Cerebellar cortex (tissue), 1 donor: ENCODE data around the gene SMC1A.
A peak's percentile ranks its signal among the peaks of the same experiment; 100 is the strongest.
"Not testable (repeated sequence)": the region's sequence is repeated elsewhere in the genome, so short reads cannot be mapped to it uniquely, and the experiment has no call there.

Experiments used
- DNase-seq: peaks from one replicate; pipeline ENCODE4 v3.0.0-alpha.2; 2015; ENCODE audit warnings: low spot score

SMC1A gene

DNA sequence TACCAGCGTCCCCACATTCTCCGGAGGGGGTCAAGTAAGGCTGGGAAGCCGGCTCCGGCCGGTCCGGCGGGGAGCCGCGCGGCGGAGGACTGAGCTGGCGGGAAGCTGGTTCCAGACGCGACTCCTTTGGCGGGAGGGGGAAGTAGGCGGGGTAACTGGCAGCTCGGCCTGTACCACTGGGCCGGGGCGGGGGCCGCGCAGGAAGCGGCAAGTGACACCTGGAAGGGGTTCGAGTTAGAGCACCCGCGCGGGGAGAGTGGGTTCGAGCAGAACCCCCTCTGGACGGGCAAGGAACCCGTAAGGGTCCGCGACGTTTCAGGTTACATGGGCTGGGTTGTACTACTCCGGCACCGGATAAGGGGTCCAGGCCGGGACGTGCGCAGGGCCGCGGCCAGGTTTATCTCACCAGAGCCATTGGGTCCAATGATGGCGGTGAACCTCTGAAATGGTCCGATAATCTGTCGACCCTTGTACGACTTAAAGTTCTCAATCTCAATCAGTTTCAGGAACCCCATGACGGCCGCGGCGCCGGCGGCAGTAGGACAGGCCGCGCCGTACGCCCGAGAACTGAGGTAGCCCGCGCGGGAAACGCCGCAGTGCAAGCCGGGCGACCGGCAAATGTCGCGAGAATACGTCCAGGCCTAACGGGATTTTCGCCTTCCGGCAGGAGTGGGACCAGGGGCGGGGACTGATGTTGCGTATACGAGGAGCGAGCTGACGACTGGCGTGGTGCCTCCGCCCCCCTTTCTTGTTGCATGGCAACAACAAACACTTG lies at the start of gene SMC1A:
Gene SMC1A (minus strand): TSS at position 569 of the 775 bp plus-strand sequence. CDS start 54 bp downstream, at position 515.
- DNase-seq = peak; percentile 96

DNA sequence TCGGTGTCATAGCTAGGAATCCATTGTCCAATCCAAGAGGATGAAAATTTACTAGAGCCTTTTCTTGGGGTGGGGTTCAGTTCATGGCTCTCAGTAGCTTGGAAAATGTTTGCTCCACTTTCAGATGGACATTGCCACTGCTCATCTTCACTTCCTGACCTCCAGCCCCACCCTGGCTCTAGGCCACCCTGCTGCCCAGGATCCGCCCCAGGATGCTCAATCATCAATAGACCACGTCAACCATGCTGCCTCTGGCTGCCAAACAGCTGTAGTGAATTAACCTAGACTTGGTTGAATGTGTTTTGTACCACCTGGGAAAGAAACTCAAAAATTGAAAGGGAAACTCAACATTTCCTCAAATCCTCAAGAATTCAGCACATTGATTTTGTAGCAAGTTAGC lies 48.9 kb upstream of the SMC1A start:
- no peak for DNase-seq

DNA sequence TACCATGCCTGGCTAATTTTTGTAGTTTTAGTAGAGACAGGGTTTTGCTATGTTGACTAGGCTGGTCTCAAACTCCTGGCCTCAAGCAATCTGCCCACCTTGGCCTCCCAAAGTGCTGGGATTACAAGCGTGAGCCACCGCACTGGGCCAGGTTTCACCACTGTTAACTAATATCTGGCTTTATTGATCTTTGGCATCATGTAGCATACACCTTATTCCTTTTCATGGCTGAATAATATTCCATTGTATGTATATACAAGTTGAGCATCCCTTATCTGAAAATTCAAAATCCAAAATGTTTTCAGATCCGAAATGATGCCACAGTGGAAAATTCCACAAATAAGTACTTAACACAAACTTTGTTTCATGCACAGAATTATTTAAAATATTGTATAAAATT lies 46.2 kb upstream of the SMC1A start:
- DNase-seq = not testable (repeated sequence)

DNA sequence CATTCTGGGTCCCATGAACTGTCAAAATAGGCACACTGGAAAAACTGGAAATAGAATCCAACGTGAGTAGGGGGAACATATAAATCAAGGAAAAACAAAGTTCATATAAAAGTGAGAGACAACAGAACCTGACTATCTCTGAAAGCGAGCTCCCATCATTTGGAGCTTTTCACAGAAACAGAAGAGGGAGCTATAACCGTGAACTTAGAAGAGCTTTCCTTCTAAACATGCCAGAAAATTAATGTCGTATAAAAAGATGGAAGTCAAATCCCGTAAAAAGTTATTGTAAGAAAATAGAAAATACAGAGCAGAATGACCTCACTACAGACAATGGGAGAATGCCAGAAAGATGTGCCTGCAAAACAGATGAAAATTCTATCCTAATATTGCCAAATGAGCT lies 35.6 kb upstream of the SMC1A start:
- DNase-seq = no peak

DNA sequence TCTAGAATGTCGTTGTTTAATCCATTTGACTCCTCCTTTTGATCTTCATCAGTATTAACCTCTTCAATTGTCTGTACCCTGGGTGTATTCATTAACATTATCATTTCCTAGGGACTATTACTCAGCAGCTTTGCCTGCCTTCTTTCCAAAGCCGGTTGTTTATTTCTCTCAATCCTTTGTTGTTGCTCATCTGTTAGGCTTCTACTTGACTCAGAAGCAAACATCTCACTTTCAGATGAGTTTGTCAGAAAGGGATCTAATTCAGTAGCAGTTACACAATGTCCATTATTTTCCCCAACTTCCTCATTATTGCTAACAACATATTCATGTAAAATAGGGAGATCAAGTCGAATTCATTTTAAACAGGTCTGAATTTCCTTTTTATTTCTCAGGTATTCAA lies 33.8 kb upstream of the SMC1A start:
- no peak for DNase-seq

DNA sequence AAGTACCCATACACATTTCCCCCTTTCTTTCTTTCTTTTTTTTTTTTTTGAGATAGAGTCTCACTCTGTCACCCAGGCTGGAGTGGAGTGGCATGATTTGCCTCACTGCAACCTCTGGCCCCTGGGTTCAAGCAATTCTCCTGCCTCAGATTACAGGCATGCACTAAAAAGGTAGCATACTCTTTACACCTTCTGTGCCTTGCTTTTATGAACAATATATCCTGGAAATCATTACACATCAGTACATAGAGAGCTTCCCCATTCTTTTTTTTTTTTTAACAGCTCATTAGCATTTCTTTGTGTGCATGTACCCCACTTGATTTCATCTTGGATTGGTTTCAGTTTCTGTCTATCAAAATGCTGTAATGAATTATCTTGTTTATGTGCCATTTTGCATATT lies 30.4 kb upstream of the SMC1A start:
- DNase-seq = no peak

DNA sequence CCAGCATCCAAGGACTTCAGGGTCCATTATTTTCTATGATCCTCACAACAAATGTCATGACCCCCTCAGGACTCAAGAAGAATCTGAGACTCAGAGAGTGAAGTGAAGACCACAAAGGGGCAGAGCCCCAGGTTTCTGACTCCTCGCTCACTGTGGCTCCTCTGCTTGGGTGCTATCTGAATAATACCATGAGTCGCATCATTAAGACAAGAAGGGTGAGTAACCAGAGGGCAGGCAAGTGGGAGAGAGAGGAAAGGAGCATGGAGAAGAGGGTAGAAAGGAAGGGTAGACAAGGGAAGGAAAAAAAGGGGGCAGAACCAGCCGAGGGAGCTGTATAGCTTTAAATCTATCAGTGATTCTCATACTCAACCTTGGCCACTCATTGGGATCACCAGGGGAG lies 27.2 kb upstream of the SMC1A start:
- DNase-seq = no peak

DNA sequence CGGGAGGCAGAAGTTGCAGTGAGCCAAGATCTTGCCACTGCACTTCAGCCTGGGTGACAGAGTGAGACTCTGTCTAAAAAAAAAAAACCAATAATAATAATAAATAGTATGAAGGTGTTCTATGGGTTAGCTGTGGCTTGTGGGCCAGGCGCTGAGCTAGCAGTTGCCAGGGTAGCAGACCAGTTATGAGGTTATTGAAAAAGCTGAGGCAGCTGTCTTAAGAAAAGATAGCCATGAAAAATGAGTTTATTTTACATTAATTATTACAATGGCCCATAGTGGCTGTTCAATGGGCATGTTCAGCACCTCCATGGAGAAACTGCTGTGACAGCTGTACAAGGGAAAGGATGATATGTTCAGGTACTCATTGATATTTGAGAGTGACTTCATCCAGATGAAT lies 25.0 kb upstream of the SMC1A start:
- DNase-seq = no peak

DNA sequence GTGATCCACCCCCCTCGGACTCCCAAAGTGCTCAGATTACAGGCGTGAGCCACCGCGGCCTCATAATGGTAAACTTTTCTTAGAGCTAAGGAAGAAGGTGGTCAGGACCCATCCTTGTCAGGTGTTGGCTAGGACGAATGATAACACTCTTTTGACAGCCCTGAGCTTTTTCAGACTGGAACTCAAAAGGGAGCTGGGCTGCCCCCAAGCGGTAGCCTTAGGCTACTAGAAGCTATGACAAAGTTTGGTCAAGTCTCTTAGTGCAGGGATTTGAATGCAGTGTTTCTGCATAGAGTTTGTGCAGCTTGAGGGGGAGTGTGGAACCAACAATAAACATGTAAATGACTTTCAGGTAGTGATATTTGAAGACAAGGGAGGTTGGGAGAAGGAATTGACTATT lies 23.5 kb upstream of the SMC1A start:
- peak; percentile 45 for DNase-seq

DNA sequence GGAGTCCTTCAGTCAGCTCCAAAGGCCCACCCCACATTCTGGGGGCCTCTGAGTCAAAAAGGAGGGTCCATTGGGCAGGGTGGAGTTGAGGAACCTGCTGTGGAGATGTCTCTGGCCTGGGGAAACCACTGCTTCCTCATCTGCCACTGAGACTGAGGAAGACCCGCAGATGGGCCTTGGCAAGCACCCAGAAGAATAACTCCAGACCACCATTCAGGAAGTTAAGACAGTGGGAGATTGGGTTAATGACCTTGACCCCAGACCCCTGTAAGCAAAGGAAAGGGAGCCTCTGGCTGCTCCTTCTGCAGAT lies 19.8 kb upstream of the SMC1A start:
- DNase-seq = no peak

DNA sequence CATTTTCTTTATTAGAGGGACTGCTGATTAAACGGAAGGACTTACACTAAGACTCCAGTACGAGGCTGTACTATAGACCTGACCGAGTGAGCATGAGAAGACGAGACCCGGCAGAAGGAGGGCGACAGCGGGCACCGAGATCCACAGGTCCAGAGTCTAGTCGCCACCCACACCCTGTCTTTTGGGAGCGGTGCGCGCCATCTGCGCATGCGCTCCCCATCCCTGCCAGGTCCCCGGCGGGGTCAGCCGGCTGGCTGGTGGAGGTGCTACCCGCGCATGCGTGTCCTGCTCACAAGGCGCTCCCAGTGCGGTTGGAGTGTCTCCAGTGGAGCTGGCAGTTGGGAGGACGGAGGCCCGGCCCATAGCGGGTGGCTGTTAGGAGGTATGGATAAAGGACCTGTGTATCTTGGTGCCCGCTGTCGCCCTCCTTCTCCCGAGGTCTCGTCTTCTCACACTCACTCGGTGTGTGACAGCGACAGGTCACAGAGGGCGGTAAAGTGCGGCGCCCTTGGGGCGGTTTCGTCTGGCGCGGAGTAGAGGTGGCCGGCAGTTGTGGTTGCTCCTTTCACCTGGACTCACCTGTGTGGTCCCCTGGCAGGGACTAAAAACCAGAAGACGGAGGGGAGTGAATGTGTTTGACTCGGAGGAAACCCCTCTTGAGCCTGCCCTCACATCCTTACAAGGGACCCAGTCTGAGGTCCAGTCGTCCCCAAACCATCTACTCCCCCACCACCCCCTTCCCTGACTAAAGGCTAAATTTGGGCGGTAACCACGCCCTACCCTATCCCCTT lies 19.3 kb upstream of the SMC1A start:
- DNase-seq = peak; percentile 80

DNA sequence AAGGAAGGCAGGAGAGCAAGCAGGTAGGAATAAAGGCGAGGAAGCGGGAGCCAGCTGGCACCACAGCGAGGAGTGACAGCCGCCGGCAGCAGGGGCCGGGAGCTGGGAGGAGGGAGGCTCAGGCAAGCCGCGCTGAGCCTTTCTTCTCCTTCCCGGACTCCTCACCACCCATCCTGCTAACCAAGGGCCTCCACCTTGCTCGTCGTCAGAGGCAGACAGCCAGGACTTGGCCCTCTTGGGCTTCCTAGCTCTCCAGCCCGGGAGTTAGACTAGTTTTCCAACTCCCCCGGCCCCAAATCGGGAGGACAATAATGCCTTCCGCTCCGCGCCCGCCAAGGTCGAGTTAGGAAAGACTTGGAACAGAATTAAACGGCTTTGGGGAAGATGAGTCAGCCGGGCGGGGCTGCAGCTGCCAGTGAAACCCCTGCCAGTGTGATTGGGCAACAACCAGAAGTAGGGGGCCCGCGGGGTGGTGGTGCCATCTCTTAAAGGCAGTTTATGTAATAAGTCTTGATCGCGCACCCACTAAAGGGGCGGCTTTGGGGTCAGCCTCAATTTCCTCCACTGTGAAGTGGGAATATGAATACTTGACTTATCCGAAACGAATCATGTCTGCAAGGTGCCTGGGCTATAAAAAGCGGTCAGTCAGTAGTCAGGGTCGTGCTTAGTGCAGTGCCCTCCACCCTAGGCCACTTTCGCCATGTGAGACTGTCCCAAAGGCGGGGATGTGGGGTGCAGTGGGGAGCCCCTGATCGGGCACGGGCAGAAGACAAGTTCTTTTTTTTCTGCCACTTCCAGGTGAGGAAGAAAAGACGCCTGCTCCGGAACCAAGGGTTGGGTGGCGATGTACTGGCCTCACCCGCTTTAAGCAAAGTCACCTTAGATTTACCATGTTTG lies 18.4 kb upstream of the SMC1A start:
- DNase-seq = peak; percentile 70

DNA sequence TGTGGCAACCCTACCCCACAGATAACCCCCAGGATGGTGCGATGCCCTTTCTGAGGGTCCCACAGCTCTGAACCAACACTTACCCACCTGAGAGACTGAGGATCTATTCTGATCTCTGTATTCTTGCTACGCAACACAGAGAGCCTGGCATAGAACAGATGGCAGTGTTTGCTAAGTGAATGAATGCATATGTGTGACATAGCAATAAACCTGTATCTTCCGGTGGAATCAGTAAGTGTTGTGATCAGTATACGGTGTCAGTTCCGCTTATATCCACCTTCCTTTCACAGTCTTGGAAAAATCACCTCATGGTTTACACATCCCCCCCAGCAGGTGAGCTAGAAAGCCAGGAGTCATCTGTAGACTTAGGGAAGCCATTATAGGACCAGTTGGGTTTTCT lies 17.6 kb upstream of the SMC1A start:
- DNase-seq = peak; percentile 53

DNA sequence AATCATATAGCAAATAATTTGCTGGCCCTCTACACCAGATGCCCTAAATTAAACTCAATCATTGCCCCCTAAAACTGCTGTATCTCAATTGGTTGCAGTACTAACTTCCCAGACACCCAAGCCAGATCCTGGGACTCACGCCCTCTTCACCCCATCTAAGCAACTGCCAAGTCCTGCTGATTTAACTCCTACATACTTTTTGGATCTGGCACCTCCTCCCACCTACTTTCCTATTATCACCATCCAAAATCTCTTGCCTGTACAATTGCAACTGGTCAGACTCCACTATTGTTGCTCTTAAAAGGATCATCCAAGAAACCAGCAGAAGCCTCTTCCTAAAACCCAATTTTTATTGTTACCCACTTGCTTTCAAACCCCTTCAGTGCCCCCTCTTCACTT lies 16.4 kb upstream of the SMC1A start:
- DNase-seq = no peak

DNA sequence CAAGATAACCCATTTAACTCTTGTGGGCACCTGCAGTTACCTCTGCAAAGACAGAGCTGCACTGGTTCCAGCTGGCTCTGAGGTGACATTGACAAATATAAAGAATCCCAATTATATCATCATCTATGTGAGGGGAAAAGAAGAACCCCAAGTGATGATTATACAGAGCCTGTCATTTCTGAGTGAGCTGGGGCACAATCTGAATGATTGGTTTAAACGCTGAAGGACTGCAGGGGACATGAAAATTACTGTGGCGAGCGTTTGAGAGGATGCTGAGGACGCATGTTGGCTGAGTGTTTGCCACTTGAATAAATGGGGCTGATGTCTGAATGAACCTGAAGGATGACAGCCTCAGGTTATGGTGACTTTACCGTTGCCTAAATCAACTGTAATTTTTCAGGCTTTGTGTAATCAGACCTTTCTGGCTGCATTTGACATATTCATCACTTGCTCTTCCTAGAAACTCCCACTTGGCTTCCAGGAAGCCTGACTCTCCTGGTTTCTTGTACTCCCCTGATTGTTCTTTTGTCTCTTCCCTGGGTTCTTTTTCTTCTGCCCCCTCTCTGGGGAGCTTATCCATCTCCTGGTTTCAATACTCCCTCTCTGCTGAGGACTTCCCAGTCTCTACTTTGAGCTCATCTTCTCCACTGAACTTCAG lies 15.8 kb upstream of the SMC1A start:
- no peak for DNase-seq

DNA sequence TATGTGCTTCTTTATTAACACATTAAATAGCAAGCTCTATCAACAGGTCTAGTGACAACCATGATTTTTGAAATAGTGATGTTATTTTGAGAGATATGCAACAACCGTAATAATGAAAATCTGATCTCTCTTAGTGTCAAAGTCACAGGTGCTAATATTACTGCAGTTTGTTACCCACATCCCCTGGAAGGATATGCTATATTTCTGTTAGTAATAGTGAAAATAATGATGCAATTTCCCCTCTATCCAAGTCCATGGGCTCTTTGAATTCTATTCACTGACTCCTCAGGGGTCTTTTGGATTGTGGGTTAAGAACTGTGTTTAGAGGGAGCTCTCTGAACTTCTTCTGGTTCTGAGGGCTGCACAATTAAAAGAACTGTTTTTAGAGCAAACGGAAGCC lies 14.8 kb upstream of the SMC1A start:
- no peak for DNase-seq

DNA sequence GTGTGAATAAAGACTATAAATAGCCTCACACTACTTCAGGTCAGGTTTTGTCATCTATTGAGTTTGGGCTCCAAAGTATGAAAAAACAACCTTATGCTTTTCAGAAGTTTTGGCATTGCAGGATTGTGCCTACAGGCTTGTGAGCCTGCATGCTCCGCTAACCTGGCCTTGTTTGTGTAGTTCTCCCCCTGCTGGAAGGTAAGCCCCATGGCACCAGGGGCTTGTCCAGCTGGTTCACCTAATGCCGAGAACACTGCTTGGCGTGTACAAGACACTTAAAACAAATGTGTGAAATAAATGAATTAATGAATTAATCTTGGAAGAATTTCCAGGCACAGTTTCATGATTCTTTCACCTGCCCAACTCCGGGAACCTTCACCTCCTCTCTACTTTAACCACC lies 13.5 kb upstream of the SMC1A start:
- peak; percentile 79 for DNase-seq

DNA sequence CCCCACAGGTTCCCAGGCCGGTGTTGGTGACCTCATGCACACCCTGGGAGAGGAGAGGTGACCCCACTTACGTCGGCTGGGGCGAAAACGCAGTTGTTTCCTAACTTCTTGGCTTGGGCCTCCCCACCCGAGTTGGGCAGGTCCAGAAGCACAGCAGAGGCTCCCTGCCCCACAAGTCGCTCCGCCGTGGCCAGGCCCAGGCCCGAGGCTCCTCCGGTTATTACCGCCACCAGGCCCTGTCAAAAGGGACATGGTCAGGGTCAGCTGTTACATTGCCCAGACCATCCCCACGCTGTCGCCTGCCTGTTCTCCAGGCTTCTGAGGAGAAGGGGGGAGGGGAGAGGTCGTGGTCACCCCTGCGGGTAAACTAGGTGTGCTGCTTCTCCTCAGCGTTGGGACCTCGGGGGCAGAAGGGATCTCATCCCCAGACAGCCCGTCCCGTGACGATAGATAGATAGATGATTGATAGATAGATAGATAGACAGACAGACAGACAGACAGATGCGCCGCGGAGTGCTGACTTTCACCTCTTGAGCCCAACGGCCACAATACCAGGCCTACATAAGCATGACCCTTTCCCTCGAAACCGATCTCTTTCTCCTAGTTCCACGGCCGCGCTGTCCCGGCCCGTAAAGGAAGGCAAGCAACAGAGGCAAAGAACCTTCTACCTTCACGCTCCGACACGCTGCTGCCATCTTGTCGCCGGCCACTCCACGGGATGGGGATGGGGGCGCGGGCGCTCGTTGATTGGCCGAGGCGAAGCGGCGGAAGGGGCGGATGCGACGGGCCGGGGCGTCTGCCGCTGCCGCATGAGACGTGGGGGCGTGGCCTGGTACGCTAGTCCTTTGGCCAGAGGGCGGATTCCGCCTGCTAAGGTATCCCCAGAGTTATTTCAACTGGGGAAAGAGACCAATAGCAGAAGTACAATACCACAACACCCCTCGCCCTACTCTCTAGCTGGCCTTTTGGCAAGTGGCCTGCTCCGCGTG lies 11.5 kb upstream of the SMC1A start, which contains the start of gene HSD17B10:
Gene HSD17B10 (minus strand): TSS at position 720 of the 989 bp plus-strand sequence. CDS start 25 bp downstream, at position 695.
- peak; percentile 86 for DNase-seq

DNA sequence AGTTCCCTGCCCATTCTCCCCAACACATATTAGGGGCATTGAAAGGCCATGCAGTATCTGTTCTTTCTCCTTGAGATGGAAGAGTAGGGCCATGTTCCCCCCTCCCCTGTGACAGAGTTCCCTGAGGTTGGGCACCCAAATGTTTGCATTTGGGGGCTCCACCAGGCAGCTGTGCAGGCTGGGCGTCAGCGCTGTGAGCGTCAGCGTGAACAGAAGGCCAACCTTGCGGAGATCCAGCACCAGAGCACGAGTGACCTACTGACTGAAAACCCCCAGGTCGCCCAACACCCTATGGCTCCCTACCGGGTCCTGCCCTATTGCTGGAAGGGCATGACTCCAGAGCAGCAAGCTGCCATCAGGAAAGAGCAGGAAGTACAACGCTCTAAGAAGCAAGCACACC lies 7.8 kb upstream of the SMC1A start:
- no peak for DNase-seq

DNA sequence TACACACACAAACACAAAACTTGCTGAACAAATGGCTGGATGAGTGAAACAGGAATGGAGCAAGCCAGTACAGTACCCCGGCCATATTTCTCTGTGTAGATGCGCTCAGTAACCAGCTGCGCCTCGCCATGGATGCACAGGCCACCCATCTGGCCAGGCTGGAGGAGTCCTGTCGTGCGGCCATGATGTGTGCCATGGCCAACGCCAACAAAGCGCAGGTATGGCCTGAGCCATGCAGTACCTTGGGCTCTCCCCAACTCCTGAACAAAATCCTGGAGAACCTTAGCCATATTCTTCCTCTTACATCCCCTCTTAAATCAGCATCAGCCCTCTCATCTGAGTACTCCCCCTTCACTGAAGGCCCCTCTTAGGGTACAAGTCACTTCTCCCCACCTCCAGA lies 7.3 kb upstream of the SMC1A start:
- no peak for DNase-seq

DNA sequence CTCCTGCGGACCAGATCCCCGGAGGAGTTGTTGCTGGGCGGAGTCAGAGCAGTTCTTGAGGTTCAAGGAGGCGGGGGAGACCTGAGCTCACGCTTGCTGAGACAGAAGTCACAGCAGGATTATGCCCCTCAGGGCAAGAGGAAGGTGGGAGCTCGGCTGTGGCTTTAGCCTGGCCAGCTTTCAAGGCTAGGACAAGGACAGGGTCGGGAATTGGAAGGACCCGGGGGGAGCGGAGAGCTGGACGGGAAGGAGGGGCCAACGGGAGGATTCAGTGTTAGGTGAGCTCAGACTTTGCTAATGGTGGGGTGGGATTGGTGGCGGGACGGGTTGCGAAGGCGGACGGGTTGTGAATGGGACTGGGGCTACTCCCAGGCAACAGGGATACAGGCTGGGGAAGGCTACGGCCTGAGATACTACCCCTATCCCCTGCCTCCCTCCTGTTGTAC lies 430 bp upstream of the SMC1A start, which contains the start of gene RIBC1:
Gene RIBC1 (plus strand): TSS at position 13 of the 446 bp plus-strand sequence. CDS start 3,404 bp downstream, outside the sequence.
- no peak for DNase-seq
